Lung (tissue), 12 donors: Measurements from ENCODE around the gene PTPRN2. TPM values are rescaled to one million over a fixed set of nuclear protein-coding genes. Genes with fewer than 3 reads are reported as not detected.
"Not testable (repeated sequence)": the region's sequence is repeated elsewhere in the genome, so short reads cannot be mapped to it uniquely, and the experiment has no call there.

ENCODE experiments used
- ATAC-seq: fragments of 200-7000 bp; cut with Tn5 transposase; one replicate; pipeline ENCODE4 v1.9.1; 2020; ENCODE audit warnings: moderate number of reproducible peaks; ENCODE audit not compliant: insufficient read depth, low FRiP score
- DNase-seq, 3 donors: peaks; one replicate each; pipeline ENCODE4 v3.0.0-alpha.2; 2013 to 2017
- H3K27ac ChIP-seq, 2 donors: one replicate each; pipeline ENCODE4 v1.5.1; 2013; ENCODE audit warnings: mild to moderate bottlenecking in 2 of 2, moderate library complexity in 2 of 2, control low read depth in 1 of 2, inconsistent platforms in 1 of 2, low read depth in 1 of 2, low read length in 1 of 2
- H3K27me3 ChIP-seq, 3 donors: one replicate each; pipeline ENCODE4 v1.5.1; 2013; ENCODE audit warnings: low read length in 2 of 3; ENCODE audit not compliant: control insufficient read depth in 3 of 3, insufficient read depth in 3 of 3
- H3K36me3 ChIP-seq, 4 donors: one replicate each; pipeline ENCODE4 v1.5.1; 2013; ENCODE audit warnings: low read length in 4 of 4, mild to moderate bottlenecking in 1 of 4, moderate library complexity in 1 of 4; ENCODE audit not compliant: control insufficient read depth in 4 of 4, insufficient read depth in 4 of 4
- H3K4me1 ChIP-seq, 5 donors: one replicate each; pipeline ENCODE4 v1.5.1; 2013; ENCODE audit warnings: low read length in 5 of 5, mild to moderate bottlenecking in 2 of 5, moderate library complexity in 1 of 5; ENCODE audit not compliant: control insufficient read depth in 5 of 5, insufficient read depth in 5 of 5
- H3K4me3 ChIP-seq: one replicate; pipeline ENCODE4 v1.5.1; 2013; ENCODE audit warnings: mild to moderate bottlenecking, control low read depth, moderate library complexity
- H3K9ac ChIP-seq, 2 donors: one replicate each; pipeline ENCODE4 v1.5.1; 2013; ENCODE audit warnings: low read length in 2 of 2, control low read depth in 1 of 2; ENCODE audit not compliant: insufficient read depth in 1 of 2
- H3K9me3 ChIP-seq, 4 donors: one replicate each; pipeline ENCODE4 v1.5.1; 2013; ENCODE audit warnings: low read length in 3 of 4, mild to moderate bottlenecking in 1 of 4, moderate library complexity in 1 of 4; ENCODE audit not compliant: control insufficient read depth in 4 of 4, insufficient read depth in 3 of 4
- WGBS, 2 donors: extraction: QIAGEN DNeasy Blood & Tissue Kit; methylation state at CpG; one replicate each; pipeline ENCODE4 v1.1.7; 2013; 5-methylcytosine and 5-hydroxymethylcytosine counted together
- polyA plus RNA-seq, 2 donors: library from polyadenylated mRNA; stranded (reverse); fragments of 200-250 nt; gene quantifications; one replicate each; pipeline ENCODE4 v1.2.1, GENCODE V29; 2013
- total RNA-seq, 2 donors: library from RNA; depleted of rRNA in 1 of 2; stranded (reverse); fragments of >200 nt in 1 of 2; gene quantifications; one replicate each; pipeline ENCODE4 v1.2.1, GENCODE V29; 2014 to 2021
- TF ChIP-seq, protein P1 (sequence below): IDR thresholded peaks from 2 replicates; pipeline ENCODE4 v1.5.1; 2012; ENCODE audit warnings: mild to moderate bottlenecking; ENCODE audit errors: control extremely low read depth, extremely low read depth
- donor health status: control.
- donor health status: control.
- donor health status: Bipolar disorder and iron deficiency.
- donor health status: healthy.
- donor health status: DM: yes; HTN: yes; CAD: no.

Gene PTPRN2
- total and polyA plus RNA-seq, 4 donors, result 2.1 to 7.4 (median 4.4) TPM

DNA sequence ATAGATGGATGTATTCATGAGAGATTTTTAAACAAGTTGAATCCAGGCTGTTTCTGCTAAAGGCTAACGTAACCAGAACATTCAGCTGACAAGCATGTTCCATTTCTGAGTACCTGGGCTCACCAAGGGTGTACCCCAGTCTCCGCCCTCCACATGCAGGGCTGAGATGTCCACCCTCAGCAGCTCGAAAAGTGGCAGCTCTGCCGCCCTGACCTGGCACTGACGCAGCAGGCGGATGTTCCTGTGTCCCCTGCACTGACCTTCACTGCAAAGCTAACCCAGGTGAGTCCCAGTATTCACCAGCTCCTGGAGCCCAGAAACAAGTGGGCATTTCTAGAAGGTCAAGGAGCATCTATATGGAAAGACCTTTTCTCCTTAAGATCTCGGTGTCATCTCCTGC, 437.4 kb downstream of the PTPRN2 start:
- TF ChIP-seq, protein P1, sequence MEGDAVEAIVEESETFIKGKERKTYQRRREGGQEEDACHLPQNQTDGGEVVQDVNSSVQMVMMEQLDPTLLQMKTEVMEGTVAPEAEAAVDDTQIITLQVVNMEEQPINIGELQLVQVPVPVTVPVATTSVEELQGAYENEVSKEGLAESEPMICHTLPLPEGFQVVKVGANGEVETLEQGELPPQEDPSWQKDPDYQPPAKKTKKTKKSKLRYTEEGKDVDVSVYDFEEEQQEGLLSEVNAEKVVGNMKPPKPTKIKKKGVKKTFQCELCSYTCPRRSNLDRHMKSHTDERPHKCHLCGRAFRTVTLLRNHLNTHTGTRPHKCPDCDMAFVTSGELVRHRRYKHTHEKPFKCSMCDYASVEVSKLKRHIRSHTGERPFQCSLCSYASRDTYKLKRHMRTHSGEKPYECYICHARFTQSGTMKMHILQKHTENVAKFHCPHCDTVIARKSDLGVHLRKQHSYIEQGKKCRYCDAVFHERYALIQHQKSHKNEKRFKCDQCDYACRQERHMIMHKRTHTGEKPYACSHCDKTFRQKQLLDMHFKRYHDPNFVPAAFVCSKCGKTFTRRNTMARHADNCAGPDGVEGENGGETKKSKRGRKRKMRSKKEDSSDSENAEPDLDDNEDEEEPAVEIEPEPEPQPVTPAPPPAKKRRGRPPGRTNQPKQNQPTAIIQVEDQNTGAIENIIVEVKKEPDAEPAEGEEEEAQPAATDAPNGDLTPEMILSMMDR, result no peak
- H3K27me3 ChIP-seq, result no peaks in the 10 kb centered on the region
- WGBS, 2 donors, result 87 to 93% methylated on average over 7 of the region's 7 CpGs
- peaks cover 0 to 27% (median 5%) of the 10 kb centered on the region in 4 donors for H3K9me3 ChIP-seq
- H3K4me1 ChIP-seq, result no peaks in the 10 kb centered on the region
- ATAC-seq (no peak), DNase-seq (no peak)
- H3K27ac ChIP-seq, result no peak overlapping the region
- no peak overlapping the region for H3K4me3 ChIP-seq
- no peaks in the 10 kb centered on the region for H3K36me3 ChIP-seq
- H3K9ac ChIP-seq, result no peak overlapping the region

DNA sequence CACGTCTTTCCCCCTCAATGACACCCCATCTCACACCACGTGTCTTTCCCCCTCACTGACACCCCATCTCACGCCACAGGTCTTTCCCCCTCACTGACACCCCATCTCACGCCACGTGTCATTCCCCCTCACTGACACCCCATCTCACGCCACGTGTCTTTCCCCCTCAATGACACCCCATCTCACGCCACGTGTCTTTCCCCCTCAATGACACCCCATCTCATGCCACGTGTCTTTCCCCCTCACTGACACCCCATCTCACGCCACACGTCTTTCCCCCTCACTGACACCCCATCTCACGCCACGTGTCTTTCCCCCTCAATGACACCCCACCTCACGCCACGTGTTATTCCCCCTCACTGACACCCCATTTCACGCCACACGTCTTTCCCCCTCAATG, 440.2 kb downstream of the PTPRN2 start:
- H3K4me3 ChIP-seq, H3K36me3 ChIP-seq, H3K27ac ChIP-seq, H3K4me1 ChIP-seq, H3K27me3 ChIP-seq, H3K9ac ChIP-seq, ATAC-seq: not testable (repeated sequence)
- WGBS, 2 donors, result 91 to 95% methylated on average over 17 of the region's 18 CpGs
- DNase-seq, result peak in 1 of 3 donors; percentile 1
- H3K9me3 ChIP-seq, result peaks cover 0 to 22% (median 5%) of the 10 kb centered on the region in 4 donors

DNA sequence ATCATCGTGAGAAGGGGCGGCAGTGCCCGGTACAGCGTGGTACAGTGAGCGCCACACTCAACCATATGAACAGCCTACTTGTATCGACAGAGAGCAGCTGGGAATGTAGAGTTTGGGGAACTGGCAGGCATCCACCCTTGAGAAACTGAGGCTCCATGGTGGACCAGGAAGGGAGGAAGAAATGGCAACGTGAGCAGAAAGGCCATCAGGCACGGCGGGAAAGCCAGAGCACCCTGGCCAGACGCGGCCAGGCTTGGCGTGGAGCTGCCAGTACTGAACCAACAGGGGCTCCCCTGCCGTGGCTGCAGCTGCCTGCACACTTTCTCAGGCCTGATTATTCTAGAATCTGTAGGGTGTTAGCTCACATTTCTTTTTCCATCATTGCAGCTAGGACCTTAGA, 442.3 kb downstream of the PTPRN2 start:
- Histone ChIP-seq H3K27me3 (no peaks in the 10 kb centered on the region), H3K9me3 (peaks cover 0 to 22% (median 8%) of the 10 kb centered on the region in 4 donors), H3K4me3 (no peak overlapping the region), H3K9ac (no peak overlapping the region), H3K4me1 (no peaks in the 10 kb centered on the region), H3K27ac (no peak overlapping the region), H3K36me3 (no peaks in the 10 kb centered on the region)
- WGBS, 2 donors, result 93 to 95% methylated on average over 13 of the region's 13 CpGs
- DNase-seq (no peak), ATAC-seq (no peak)
- TF ChIP-seq, protein P1, result no peak

DNA sequence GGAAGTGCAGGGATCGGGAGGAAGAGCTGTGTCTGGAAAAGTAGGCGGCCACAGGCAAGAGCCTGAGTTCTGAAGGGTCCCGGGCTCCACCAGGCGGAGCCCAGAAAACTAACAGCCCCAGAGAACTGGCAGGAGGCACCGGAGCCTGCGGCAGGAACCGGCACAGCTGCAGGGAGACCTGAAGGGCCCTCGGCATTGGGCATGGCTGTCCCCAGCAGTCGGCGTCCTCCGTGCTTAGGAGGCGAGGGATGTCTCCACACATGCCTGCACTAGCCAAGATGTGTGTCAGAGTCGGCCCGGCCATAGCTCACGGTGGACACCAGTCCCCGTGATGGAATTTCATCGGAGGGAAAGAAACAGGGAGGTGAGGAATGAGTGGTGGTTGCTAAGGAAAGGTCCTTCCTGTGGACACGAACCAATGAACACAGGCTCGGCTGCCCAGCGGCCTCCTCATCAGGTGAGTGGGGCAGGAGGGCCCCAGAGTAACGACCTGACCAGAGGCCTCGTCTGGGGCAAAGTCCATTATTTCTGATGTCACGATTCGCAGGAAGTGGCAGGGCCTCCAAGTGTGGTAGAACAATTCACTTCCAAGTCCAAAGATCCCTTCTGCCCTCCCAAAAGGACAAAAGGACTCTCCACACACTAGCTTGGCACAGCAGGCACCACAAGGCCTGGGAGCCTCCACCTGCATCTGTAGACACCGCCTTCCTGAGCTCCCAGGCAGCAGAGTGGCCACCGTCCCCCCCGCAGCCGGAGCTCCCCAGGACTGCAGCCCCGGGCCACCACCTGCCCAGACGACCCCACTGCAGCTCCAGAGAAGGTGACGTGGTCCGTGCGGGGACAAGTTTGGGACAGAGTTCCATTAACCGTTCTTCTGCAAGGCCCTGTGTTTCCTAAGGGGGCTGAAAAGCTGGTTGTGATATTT, 444.2 kb downstream of the PTPRN2 start:
- no peaks in the 10 kb centered on the region for H3K4me1 ChIP-seq
- no peaks in the 10 kb centered on the region for H3K27me3 ChIP-seq
- peaks cover 0 to 18% (median 6%) of the 10 kb centered on the region in 4 donors for H3K9me3 ChIP-seq
- no peak for ATAC-seq
- H3K9ac ChIP-seq, result no peak overlapping the region
- WGBS, 2 donors, result 90 to 92% methylated on average over 34 of the region's 34 CpGs
- no peak overlapping the region for H3K4me3 ChIP-seq
- TF ChIP-seq, protein P1, result no peak
- H3K27ac ChIP-seq, result no peak overlapping the region
- no peak for DNase-seq
- no peaks in the 10 kb centered on the region for H3K36me3 ChIP-seq
